Activated T-helper 1 cell treated with Interleukin-2 at 50 U/mL for 16 hours (primary cell): Measurements from ENCODE around the gene HIBADH.
A peak's percentile ranks its signal among the peaks of the same experiment; 100 is the strongest.

Experiments
- DNase-seq: peaks from one replicate; pipeline ENCODE4 v3.0.0-alpha.2; 2020; ENCODE audit warnings: low read depth

HIBADH gene

GRCh38 chr7:27662490-27663205 is at the start of gene HIBADH:
Gene HIBADH, minus strand, starts transcription at chr7:27662883. Its CDS starts 95 bp downstream, at chr7:27662788.
- DNase-seq = peak; percentile 96

- DNase-seq = no peak
These were observed 49.5 kb upstream of the HIBADH start for GRCh38 chr7:27712217-27712616.

- DNase-seq = no peak
These were observed 46.7 kb upstream of the HIBADH start for GRCh38 chr7:27709137-27710075.

- no peak for DNase-seq
These were observed 45.8 kb upstream of the HIBADH start for GRCh38 chr7:27708485-27708884.

GRCh38 chr7:27705200-27705594 is 42.5 kb upstream of the HIBADH start:
- DNase-seq = no peak

GRCh38 chr7:27704422-27705199 is 41.9 kb upstream of the HIBADH start:
- no peak for DNase-seq

- no peak for DNase-seq
These were observed 40.5 kb upstream of the HIBADH start for GRCh38 chr7:27703181-27703580.

GRCh38 chr7:27700501-27700900 is 37.8 kb upstream of the HIBADH start:
- DNase-seq = no peak

GRCh38 chr7:27699751-27700150 is 37.1 kb upstream of the HIBADH start:
- DNase-seq = no peak

- no peak for DNase-seq
These were observed 35.3 kb upstream of the HIBADH start for GRCh38 chr7:27697861-27698430.

GRCh38 chr7:27695096-27695495 is 32.4 kb upstream of the HIBADH start:
- no peak for DNase-seq

GRCh38 chr7:27693794-27694193 is 31.1 kb upstream of the HIBADH start:
- no peak for DNase-seq

GRCh38 chr7:27690649-27691048 is 28.0 kb upstream of the HIBADH start:
- DNase-seq = no peak

GRCh38 chr7:27689591-27690164 is 27.0 kb upstream of the HIBADH start:
- DNase-seq = no peak

- no peak for DNase-seq
These were observed 26.5 kb upstream of the HIBADH start for GRCh38 chr7:27689150-27689549.

- DNase-seq = no peak
These were observed 26.0 kb upstream of the HIBADH start for GRCh38 chr7:27688646-27689045.

GRCh38 chr7:27688056-27688455 is 25.4 kb upstream of the HIBADH start:
- DNase-seq = no peak

- DNase-seq = no peak
These were observed 23.6 kb upstream of the HIBADH start for GRCh38 chr7:27686315-27686714.

- no peak for DNase-seq
These were observed 23.2 kb upstream of the HIBADH start for GRCh38 chr7:27685893-27686292.

- DNase-seq = no peak
These were observed 22.5 kb upstream of the HIBADH start for GRCh38 chr7:27685209-27685608.

GRCh38 chr7:27684491-27684890 is 21.8 kb upstream of the HIBADH start:
- DNase-seq = no peak

GRCh38 chr7:27680610-27681009 is 17.9 kb upstream of the HIBADH start:
- DNase-seq = no peak
